WTC11 (cell line): ENCODE results near the gene LECT2. TPM values are rescaled to one million over a fixed set of nuclear protein-coding genes. Genes with fewer than 3 reads are reported as not detected.

Source experiments
- ATAC-seq: fragments of 200-7000 bp; cut with Tn5 transposase; 2 replicates; pipeline ENCODE4 v1.10.0; 2021; ENCODE audit warnings: mild to moderate bottlenecking, moderate library complexity
- CTCF ChIA-PET: fragments of 300-600 bp; sonication (Branson Sonifier 250); formaldehyde crosslinking; loops from one replicate; lab custom pipeline; 2021; ENCODE audit warnings: antibody characterized with exemption; lab: Charles Lee
- POLR2A ChIA-PET: fragments of 350-600 bp; sonication (Branson Sonifier 250); formaldehyde crosslinking; loops from one replicate; lab custom pipeline; 2021; ENCODE audit warnings: antibody characterized with exemption; lab: Charles Lee
- DNase-seq: peaks from one replicate; pipeline ENCODE4 v3.0.0; 2021; ENCODE audit warnings: low spot score
- H3K27ac Mint-ChIP-seq: 2 replicates; pipeline ENCODE4 v1.8.0; 2021; ENCODE audit warnings: mixed read lengths
- H3K27me3 Mint-ChIP-seq: 2 replicates; pipeline ENCODE4 v1.8.0; 2021; ENCODE audit warnings: low read depth, mild to moderate bottlenecking, moderate library complexity, mixed read lengths
- H3K36me3 Mint-ChIP-seq: 2 replicates; pipeline ENCODE4 v1.8.0; 2021; ENCODE audit warnings: mixed read lengths
- H3K4me1 Mint-ChIP-seq: 2 replicates; pipeline ENCODE4 v1.8.0; 2022; ENCODE audit warnings: mixed read lengths
- H3K4me3 Mint-ChIP-seq: 2 replicates; pipeline ENCODE4 v1.8.0; 2021; ENCODE audit warnings: mild to moderate bottlenecking, moderate library complexity, mixed read lengths
- H3K9me3 Mint-ChIP-seq: 2 replicates; pipeline ENCODE4 v1.8.0; 2021; ENCODE audit warnings: mixed read lengths
- ATF1 ChIP-seq: sonication (generic); formaldehyde crosslinking; IDR thresholded peaks from 2 replicates; pipeline ENCODE4 v1.8.1; 2023; ENCODE audit warnings: mild to moderate bottlenecking, moderate library complexity, missing genetic modification reagents
- CREB1 ChIP-seq: sonication (generic); formaldehyde crosslinking; IDR thresholded peaks from 2 replicates; pipeline ENCODE4 v1.8.0; 2023; ENCODE audit warnings: mild to moderate bottlenecking, missing genetic modification reagents
- EMX1 ChIP-seq: fragments of 250-450 bp; sonication (Bioruptor Pico); IDR thresholded peaks from 2 replicates; pipeline ENCODE4 v1.8.0; 2021; ENCODE audit warnings: mild to moderate bottlenecking
- ETV6 ChIP-seq: sonication (generic); formaldehyde crosslinking; IDR thresholded peaks from 2 replicates; pipeline ENCODE4 v1.8.1; 2022; ENCODE audit warnings: mild to moderate bottlenecking, missing genetic modification reagents
- FOXP1 ChIP-seq: sonication (generic); formaldehyde crosslinking; IDR thresholded peaks from 2 replicates; pipeline ENCODE4 v1.8.0; 2022; ENCODE audit warnings: missing genetic modification reagents, mild to moderate bottlenecking, moderate library complexity, borderline replicate concordance
- GTF2I ChIP-seq: fragments of 250-450 bp; sonication (Bioruptor Pico); conservative IDR thresholded peaks from 2 replicates; pipeline ENCODE4 v1.4.0; 2021; ENCODE audit warnings: mild to moderate bottlenecking
- HMGA2 ChIP-seq: fragments of 250-450 bp; sonication (Bioruptor Pico); IDR thresholded peaks from 2 replicates; pipeline ENCODE4 v1.4.0; 2021; ENCODE audit warnings: mild to moderate bottlenecking, moderate library complexity
- KAT7 ChIP-seq: sonication (generic); formaldehyde crosslinking; IDR thresholded peaks from 2 replicates; pipeline ENCODE4 v1.8.1; 2023; ENCODE audit warnings: missing genetic modification reagents, mild to moderate bottlenecking, borderline replicate concordance
- MXD4 ChIP-seq: fragments of 250-450 bp; sonication (Bioruptor Pico); IDR thresholded peaks from 2 replicates; pipeline ENCODE4 v1.8.0; 2021; ENCODE audit warnings: mild to moderate bottlenecking, moderate library complexity, borderline replicate concordance
- SP1 ChIP-seq: sonication (generic); formaldehyde crosslinking; conservative IDR thresholded peaks from 2 replicates; pipeline ENCODE4 v1.8.1; 2022; ENCODE audit warnings: missing genetic modification reagents
- TCF7 ChIP-seq: sonication (generic); formaldehyde crosslinking; IDR thresholded peaks from 2 replicates; pipeline ENCODE4 v1.8.0; 2022; ENCODE audit warnings: mild to moderate bottlenecking, low read depth, missing genetic modification reagents, moderate library complexity
- TP53 ChIP-seq: sonication (generic); formaldehyde crosslinking; IDR thresholded peaks from 2 replicates; pipeline ENCODE4 v1.8.1; 2023; ENCODE audit warnings: mild to moderate bottlenecking, missing genetic modification reagents
- ZNF138 ChIP-seq: sonication (generic); formaldehyde crosslinking; conservative IDR thresholded peaks from 2 replicates; pipeline ENCODE4 v1.8.1; 2022; ENCODE audit warnings: mild to moderate bottlenecking, moderate library complexity, missing genetic modification reagents
- ZNF263 ChIP-seq: sonication (generic); formaldehyde crosslinking; IDR thresholded peaks from 2 replicates; pipeline ENCODE4 v1.8.1; 2022; ENCODE audit warnings: low read depth, mild to moderate bottlenecking, moderate library complexity, missing genetic modification reagents
- ZNF671 ChIP-seq: fragments of 250-450 bp; sonication (Bioruptor Pico); IDR thresholded peaks from 2 replicates; pipeline ENCODE4 v1.8.0; 2021; ENCODE audit warnings: mild to moderate bottlenecking
- total RNA-seq: library from RNA; stranded (reverse); gene quantifications from 3 replicates; pipeline ENCODE4 v1.2.3, GENCODE V29; 2021
- TF ChIP-seq, protein P1 (sequence below): fragments of 200-600 bp; IDR thresholded peaks from 2 replicates; pipeline ENCODE4 v1.8.0; 2022; ENCODE audit warnings: antibody characterized with exemption
- TF ChIP-seq, protein P2 (sequence below): sonication (generic); formaldehyde crosslinking; IDR thresholded peaks from 2 replicates; pipeline ENCODE4 v1.8.1; 2023; ENCODE audit warnings: mild to moderate bottlenecking, missing genetic modification reagents, borderline replicate concordance
- TF ChIP-seq, protein P3 (sequence below): sonication (generic); formaldehyde crosslinking; IDR thresholded peaks from 2 replicates; pipeline ENCODE4 v1.8.0; 2023; ENCODE audit warnings: missing genetic modification reagents
- TF ChIP-seq, protein P4 (sequence below): fragments of 250-450 bp; sonication (Bioruptor Pico); IDR thresholded peaks from 2 replicates; pipeline ENCODE4 v2.1.2; 2022; ENCODE audit warnings: mild to moderate bottlenecking, moderate library complexity
- TF ChIP-seq, protein P5 (sequence below): sonication (generic); formaldehyde crosslinking; IDR thresholded peaks from 2 replicates; pipeline ENCODE4 v1.8.0; 2022; ENCODE audit warnings: mild to moderate bottlenecking, missing genetic modification reagents
- TF ChIP-seq, protein P6 (sequence below): sonication (generic); formaldehyde crosslinking; IDR thresholded peaks from 2 replicates; pipeline ENCODE4 v1.8.0; 2022; ENCODE audit warnings: mild to moderate bottlenecking, missing genetic modification reagents
- TF ChIP-seq, protein P7 (sequence below): sonication (generic); formaldehyde crosslinking; conservative IDR thresholded peaks from 2 replicates; pipeline ENCODE4 v1.8.1; 2022; ENCODE audit warnings: mild to moderate bottlenecking, missing genetic modification reagents
- TF ChIP-seq, protein P8 (sequence below): sonication (generic); formaldehyde crosslinking; IDR thresholded peaks from 2 replicates; pipeline ENCODE4 v1.8.1; 2023; ENCODE audit warnings: mild to moderate bottlenecking, missing genetic modification reagents, moderate library complexity

LECT2 gene
- total RNA-seq, 1 experiment from 2014 or later, result not detected

DNA sequence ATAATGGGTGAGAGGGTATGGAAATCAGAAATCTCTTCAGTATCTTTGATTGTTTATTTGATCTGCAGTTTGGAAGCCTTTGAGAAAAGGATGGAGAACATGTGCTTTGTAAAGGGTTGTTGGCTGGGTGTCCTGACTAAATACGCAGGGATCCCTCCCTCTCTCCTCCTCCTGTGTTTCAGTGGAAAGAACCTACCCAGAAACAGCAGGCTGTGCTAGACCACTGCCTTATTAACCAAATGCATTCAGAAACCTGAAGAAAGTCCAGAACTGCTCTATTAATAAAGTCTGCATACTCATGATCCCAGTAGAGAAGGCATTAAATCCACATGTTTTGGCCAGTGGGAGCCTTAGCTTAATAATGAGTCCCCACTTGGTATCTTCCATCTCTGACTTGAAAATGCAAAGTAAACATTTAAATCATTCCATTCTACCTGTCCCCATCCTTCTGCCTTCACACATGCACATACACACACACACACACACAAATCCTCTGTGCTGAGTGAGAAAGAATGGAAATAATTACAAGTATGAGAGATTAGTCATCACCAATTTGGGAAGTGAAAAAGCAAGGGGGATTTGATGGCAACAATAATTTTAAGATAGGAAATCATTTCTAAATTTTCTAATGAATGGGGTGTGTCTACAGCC lies 10.0 kb upstream of the LECT2 start:
- Mint-ChIP-seq H3K27ac (no peak overlapping the region), H3K4me3 (no peak overlapping the region), H3K9me3 (peaks cover 10% of the 10 kb centered on the region), H3K27me3 (no peaks in the 10 kb centered on the region; the same call in 1 of the 2 replicates)
- ChIA-PET POLR2A (no interaction called here), CTCF (interaction anchor here (1.0 kb wide), 1 partner anchor 93 kb away, joined by 3 read pairs; no protein-coding TSS in a partner anchor)
- no peak for ATAC-seq
- no peak for TF ChIP-seq ZNF138
- TF ChIP-seq CREB1 (CRISPR knock-in tag), result no peak
- no peak for TF ChIP-seq HMGA2 (CRISPR knock-in tag)
- TF ChIP-seq, protein P1, sequence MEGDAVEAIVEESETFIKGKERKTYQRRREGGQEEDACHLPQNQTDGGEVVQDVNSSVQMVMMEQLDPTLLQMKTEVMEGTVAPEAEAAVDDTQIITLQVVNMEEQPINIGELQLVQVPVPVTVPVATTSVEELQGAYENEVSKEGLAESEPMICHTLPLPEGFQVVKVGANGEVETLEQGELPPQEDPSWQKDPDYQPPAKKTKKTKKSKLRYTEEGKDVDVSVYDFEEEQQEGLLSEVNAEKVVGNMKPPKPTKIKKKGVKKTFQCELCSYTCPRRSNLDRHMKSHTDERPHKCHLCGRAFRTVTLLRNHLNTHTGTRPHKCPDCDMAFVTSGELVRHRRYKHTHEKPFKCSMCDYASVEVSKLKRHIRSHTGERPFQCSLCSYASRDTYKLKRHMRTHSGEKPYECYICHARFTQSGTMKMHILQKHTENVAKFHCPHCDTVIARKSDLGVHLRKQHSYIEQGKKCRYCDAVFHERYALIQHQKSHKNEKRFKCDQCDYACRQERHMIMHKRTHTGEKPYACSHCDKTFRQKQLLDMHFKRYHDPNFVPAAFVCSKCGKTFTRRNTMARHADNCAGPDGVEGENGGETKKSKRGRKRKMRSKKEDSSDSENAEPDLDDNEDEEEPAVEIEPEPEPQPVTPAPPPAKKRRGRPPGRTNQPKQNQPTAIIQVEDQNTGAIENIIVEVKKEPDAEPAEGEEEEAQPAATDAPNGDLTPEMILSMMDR, result no peak
- no peak for TF ChIP-seq MXD4 (CRISPR knock-in tag)
- TF ChIP-seq EMX1 (CRISPR knock-in tag), result no peak
- TF ChIP-seq, protein P2, sequence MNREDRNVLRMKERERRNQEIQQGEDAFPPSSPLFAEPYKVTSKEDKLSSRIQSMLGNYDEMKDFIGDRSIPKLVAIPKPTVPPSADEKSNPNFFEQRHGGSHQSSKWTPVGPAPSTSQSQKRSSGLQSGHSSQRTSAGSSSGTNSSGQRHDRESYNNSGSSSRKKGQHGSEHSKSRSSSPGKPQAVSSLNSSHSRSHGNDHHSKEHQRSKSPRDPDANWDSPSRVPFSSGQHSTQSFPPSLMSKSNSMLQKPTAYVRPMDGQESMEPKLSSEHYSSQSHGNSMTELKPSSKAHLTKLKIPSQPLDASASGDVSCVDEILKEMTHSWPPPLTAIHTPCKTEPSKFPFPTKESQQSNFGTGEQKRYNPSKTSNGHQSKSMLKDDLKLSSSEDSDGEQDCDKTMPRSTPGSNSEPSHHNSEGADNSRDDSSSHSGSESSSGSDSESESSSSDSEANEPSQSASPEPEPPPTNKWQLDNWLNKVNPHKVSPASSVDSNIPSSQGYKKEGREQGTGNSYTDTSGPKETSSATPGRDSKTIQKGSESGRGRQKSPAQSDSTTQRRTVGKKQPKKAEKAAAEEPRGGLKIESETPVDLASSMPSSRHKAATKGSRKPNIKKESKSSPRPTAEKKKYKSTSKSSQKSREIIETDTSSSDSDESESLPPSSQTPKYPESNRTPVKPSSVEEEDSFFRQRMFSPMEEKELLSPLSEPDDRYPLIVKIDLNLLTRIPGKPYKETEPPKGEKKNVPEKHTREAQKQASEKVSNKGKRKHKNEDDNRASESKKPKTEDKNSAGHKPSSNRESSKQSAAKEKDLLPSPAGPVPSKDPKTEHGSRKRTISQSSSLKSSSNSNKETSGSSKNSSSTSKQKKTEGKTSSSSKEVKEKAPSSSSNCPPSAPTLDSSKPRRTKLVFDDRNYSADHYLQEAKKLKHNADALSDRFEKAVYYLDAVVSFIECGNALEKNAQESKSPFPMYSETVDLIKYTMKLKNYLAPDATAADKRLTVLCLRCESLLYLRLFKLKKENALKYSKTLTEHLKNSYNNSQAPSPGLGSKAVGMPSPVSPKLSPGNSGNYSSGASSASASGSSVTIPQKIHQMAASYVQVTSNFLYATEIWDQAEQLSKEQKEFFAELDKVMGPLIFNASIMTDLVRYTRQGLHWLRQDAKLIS (CRISPR knock-in tag), result no peak
- TF ChIP-seq, protein P3, sequence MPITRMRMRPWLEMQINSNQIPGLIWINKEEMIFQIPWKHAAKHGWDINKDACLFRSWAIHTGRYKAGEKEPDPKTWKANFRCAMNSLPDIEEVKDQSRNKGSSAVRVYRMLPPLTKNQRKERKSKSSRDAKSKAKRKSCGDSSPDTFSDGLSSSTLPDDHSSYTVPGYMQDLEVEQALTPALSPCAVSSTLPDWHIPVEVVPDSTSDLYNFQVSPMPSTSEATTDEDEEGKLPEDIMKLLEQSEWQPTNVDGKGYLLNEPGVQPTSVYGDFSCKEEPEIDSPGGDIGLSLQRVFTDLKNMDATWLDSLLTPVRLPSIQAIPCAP (CRISPR knock-in tag), result no peak
- TF ChIP-seq, all 79 proteins: peak for 0
- Mint-ChIP-seq H3K4me1 (peaks cover 3% of the 10 kb centered on the region; the same call in 1 of the 2 replicates), H3K36me3 (no peaks in the 10 kb centered on the region)
- DNase-seq, result no peak

DNA sequence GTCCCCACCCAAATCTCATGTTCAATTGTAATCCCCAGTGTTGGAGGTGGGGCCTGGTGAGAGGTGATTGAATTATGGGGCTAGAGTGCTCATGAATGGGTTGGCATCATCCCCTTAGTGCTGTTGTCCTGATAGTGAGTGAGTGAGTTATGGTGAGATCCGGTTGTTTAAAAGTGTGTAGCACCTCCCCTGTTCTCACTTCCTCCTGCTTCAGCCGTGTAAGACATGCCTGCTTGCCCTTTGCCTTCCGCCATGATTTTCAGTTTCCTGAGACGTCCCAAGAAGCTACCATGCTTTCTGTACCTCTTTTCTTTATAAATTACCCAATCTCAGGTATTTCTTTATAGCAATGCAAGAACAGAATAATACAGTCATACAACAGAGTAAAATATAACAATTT lies 742 bp upstream of the LECT2 start:
- Mint-ChIP-seq H3K4me1 (no peaks in the 10 kb centered on the region), H3K27me3 (peaks cover 11% of the 10 kb centered on the region; the same call in 1 of the 2 replicates), H3K27ac (no peak overlapping the region), H3K36me3 (no peaks in the 10 kb centered on the region), H3K4me3 (no peak overlapping the region), H3K9me3 (no peaks in the 10 kb centered on the region)
- CTCF ChIA-PET, result interaction anchor here (1.0 kb wide), 2 partner anchors 10 to 109 kb away, joined by 3 to 4 read pairs; no protein-coding TSS in a partner anchor
- DNase-seq (no peak), ATAC-seq (no peak)
- POLR2A ChIA-PET, result no interaction called here
- TF ChIP-seq FOXP1 (CRISPR knock-in tag) (no peak), SP1 (CRISPR knock-in tag) (no peak), TCF7 (CRISPR knock-in tag) (no peak), ZNF263 (CRISPR knock-in tag) (no peak), EMX1 (CRISPR knock-in tag) (no peak), KAT7 (CRISPR knock-in tag) (no peak), GTF2I (CRISPR knock-in tag) (no peak), ZNF671 (CRISPR knock-in tag) (no peak), TP53 (no peak), ATF1 (no peak), ETV6 (no peak)
- TF ChIP-seq, protein P4, sequence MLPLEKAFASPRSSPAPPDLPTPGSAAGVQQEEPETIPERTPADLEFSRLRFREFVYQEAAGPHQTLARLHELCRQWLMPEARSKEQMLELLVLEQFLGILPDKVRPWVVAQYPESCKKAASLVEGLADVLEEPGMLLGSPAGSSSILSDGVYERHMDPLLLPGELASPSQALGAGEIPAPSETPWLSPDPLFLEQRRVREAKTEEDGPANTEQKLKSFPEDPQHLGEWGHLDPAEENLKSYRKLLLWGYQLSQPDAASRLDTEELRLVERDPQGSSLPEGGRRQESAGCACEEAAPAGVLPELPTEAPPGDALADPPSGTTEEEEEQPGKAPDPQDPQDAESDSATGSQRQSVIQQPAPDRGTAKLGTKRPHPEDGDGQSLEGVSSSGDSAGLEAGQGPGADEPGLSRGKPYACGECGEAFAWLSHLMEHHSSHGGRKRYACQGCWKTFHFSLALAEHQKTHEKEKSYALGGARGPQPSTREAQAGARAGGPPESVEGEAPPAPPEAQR (CRISPR knock-in tag), result no peak
- TF ChIP-seq, protein P5, sequence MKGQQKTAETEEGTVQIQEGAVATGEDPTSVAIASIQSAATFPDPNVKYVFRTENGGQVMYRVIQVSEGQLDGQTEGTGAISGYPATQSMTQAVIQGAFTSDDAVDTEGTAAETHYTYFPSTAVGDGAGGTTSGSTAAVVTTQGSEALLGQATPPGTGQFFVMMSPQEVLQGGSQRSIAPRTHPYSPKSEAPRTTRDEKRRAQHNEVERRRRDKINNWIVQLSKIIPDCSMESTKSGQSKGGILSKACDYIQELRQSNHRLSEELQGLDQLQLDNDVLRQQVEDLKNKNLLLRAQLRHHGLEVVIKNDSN (CRISPR knock-in tag), result no peak
- TF ChIP-seq, protein P6, sequence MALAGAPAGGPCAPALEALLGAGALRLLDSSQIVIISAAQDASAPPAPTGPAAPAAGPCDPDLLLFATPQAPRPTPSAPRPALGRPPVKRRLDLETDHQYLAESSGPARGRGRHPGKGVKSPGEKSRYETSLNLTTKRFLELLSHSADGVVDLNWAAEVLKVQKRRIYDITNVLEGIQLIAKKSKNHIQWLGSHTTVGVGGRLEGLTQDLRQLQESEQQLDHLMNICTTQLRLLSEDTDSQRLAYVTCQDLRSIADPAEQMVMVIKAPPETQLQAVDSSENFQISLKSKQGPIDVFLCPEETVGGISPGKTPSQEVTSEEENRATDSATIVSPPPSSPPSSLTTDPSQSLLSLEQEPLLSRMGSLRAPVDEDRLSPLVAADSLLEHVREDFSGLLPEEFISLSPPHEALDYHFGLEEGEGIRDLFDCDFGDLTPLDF (CRISPR knock-in tag), result no peak
- TF ChIP-seq, protein P7, sequence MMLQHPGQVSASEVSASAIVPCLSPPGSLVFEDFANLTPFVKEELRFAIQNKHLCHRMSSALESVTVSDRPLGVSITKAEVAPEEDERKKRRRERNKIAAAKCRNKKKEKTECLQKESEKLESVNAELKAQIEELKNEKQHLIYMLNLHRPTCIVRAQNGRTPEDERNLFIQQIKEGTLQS (CRISPR knock-in tag), result no peak
- TF ChIP-seq, protein P8, sequence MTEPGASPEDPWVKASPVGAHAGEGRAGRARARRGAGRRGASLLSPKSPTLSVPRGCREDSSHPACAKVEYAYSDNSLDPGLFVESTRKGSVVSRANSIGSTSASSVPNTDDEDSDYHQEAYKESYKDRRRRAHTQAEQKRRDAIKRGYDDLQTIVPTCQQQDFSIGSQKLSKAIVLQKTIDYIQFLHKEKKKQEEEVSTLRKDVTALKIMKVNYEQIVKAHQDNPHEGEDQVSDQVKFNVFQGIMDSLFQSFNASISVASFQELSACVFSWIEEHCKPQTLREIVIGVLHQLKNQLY, result no peak
